ENCODE data around the gene CCNE1. TPM values are rescaled to one million over a fixed set of nuclear protein-coding genes. Genes with fewer than 3 reads are reported as not detected.
A peak's percentile ranks its signal among the peaks of the same experiment; 100 is the strongest.

CCNE1 gene
- total RNA-seq = 1 to 10 TPM in 3 of 4 donors, not detected in 1; 1.9 to 3.8 (median 2.9) TPM

DNA sequence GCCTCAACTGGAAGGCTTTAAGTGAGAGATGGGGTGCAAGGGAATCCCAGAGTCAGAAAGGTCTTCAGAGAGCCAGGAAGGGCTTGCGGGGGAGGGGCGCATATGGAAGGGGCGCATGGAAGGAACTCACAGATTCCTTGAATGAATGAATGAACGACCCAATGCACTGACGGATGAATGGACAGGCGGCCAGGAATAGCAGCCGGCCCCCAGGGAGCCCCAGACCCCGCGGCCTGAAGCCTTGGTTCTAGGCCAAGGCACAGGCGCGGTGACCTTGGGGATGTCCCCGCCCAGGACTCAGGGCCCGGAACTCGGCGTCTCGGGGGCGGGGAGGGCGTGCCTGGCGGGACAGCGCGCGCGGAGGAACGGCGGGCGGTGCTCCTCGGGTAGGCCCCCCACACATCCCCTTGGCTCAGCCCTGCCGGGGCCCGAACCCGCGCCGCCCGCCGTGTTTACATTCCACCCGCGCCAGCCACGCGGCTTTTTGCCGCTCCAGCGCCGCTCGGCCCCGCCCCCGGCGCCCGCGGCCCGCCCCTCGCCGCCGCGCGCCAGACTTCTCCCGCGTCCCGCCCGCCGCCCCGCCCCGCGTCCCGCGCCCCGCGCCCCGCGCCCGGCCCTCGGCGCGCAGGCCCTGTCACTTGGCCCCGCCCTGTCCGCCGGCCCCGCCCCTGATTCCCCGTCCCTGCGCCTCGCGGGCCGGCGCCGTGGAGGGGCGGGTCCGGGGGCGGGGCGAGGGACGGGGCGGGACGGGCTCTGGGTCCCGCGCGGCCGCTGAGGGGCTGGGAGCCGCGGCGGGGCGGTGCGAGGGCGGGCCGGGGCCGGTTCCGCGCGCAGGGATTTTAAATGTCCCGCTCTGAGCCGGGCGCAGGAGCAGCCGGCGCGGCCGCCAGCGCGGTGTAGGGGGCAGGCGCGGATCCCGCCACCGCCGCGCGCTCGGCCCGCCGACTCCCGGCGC lies at the start of gene CCNE1:
CCNE1 (plus strand) TSS at position 867 of the 955 bp plus-strand sequence. CDS start 565 bp downstream, outside the sequence.
- ATAC-seq (ENCODE audit: low FRiP score) (peak; percentile 98), DNase-seq (ENCODE audit: low spot score) (peak; percentile 76)
- TF ChIP-seq, protein P1, sequence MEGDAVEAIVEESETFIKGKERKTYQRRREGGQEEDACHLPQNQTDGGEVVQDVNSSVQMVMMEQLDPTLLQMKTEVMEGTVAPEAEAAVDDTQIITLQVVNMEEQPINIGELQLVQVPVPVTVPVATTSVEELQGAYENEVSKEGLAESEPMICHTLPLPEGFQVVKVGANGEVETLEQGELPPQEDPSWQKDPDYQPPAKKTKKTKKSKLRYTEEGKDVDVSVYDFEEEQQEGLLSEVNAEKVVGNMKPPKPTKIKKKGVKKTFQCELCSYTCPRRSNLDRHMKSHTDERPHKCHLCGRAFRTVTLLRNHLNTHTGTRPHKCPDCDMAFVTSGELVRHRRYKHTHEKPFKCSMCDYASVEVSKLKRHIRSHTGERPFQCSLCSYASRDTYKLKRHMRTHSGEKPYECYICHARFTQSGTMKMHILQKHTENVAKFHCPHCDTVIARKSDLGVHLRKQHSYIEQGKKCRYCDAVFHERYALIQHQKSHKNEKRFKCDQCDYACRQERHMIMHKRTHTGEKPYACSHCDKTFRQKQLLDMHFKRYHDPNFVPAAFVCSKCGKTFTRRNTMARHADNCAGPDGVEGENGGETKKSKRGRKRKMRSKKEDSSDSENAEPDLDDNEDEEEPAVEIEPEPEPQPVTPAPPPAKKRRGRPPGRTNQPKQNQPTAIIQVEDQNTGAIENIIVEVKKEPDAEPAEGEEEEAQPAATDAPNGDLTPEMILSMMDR (IDR thresholded peaks at IDR 0.05) = no peak

DNA sequence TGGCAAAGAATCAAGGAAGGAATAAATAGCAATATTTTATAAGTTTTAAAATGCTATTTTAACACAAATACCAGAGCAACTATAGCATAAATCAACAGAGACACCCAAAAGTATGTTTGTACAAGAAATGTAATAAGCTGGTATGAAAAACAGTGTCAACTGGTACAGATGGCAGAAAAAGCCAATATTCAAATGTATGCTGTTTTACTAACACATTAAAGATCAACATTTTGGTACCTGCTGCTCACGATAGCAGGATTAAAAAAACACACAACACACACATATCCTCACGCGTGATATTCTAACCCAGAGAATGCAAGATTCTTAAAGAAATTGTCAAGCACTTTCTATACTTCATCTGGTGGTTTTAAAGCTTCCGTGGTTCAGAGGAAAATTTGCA lies 48.6 kb upstream of the CCNE1 start:
- no peak for DNase-seq (ENCODE audit: low spot score)
- ATAC-seq (ENCODE audit: low FRiP score) = no peak

DNA sequence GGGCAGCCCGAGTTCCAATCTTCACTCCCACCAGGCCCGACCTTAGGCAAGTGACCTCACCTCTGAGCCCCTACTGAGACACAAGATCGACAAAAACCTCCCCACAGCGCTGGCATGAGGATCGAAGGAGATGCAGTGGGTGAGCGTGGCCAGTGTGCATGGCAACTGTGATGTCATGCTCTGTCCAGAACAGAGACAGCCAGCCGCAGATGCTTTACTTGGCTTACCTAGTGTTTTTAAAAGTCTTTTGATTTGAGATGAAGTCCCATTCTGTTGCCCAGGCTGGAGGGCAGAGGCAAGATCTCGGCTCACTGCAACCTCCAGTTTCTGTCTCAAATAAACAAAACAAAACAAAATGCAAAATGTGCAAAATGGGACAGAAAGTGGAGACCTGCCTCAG lies 47.4 kb upstream of the CCNE1 start:
- ATAC-seq (ENCODE audit: low FRiP score) (no peak), DNase-seq (ENCODE audit: low spot score) (no peak)
- TF ChIP-seq, protein P1 (IDR thresholded peaks at IDR 0.05) = no peak

More for the DNA sequence above, 48.6 kb upstream of the CCNE1 start:
- TF ChIP-seq, protein P1 (IDR thresholded peaks at IDR 0.05) = no peak

DNA sequence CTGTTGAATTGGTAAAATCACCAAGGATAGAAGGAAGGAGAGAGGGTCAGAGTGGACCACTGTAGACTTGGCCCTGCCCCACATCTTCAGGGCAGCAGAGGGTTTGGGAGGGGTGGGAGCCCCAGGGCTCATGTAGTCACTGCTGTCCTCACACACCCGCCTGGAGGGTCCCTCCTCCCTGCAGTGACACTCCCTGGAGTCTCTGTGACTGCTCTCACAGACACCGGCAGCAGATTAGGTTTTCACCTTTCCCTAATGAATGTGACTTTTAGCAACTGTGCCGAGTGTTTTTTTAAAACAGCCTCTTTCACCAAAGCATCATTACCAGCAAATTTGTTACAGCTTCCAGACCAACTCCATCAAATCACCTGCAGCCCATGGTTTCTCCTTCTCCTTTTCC lies 45.7 kb upstream of the CCNE1 start:
- ATAC-seq (ENCODE audit: low FRiP score) (no peak), DNase-seq (ENCODE audit: low spot score) (no peak)
- TF ChIP-seq, protein P1 (IDR thresholded peaks at IDR 0.05) = no peak

DNA sequence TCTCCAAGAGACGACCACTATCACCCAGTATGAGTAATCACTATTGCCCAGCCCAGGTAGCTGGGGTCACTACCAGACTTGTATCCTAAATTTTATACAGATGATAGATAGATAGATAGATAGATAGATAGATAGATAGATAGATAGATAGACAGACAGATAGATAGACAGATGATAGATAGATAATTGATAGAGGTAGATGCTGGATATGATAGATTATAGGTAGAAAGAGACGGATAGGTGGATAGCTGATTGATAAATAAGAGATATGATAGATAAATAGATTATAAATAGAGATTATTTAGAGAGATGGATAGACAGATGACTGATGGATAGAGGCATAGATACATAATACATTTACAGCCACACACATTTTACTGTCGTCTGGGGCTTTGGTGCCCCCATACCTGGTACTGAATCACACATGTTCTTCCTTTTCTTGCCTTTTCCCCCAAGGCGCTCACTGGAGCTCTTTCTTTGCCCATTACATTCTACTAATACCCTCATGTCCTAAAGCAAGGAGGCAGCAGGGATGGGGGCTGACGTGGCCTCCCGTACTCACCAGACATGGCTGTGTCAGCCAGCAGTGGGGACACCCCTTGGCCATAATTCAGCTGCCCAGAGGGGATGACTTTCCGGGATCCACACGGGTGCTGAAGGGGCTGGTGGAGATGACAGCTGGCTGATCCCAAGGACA lies 44.6 kb upstream of the CCNE1 start:
- TF ChIP-seq, protein P1 (IDR thresholded peaks at IDR 0.05) = no peak
- ATAC-seq (ENCODE audit: low FRiP score) (no peak), DNase-seq (ENCODE audit: low spot score) (no peak)

DNA sequence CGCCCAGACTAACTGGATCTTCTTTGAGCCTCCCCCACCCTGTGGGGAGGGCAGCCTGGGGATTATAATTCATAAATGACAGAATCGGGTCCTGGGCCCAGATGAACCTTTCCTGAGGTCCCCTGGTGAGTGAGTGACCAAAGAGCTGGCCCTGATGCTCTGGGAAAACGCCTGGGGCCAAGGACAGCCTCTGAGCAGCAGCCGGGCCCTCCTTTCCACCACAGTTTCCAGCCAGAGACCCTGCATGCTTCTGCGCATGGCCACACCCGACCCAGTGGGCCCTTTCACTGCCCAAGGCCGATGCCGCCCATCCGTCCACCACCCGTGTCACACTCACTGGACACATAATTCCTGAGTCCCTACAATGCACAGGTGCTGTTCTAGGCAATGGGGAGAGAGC lies 43.6 kb upstream of the CCNE1 start:
- DNase-seq (ENCODE audit: low spot score) = no peak
- TF ChIP-seq, protein P1 (IDR thresholded peaks at IDR 0.05) = no peak
- no peak for ATAC-seq (ENCODE audit: low FRiP score)

All from omental fat pad (tissue), 4 donors.